ENCODE data around the gene CLBA1. TPM values are rescaled to one million over a fixed set of nuclear protein-coding genes. Genes with fewer than 3 reads are reported as not detected.
A peak's percentile ranks its signal among the peaks of the same experiment; 100 is the strongest.

The CLBA1 gene
- total and polyA plus RNA-seq, 9 of the 15 experiments (the other 6 are each of a cell fraction or from before 2014, with no cell fraction given): 0.04 to 3.9 (median 2.6) TPM

- TF ChIP-seq NR3C1 (CRISPR knock-in tag; IDR thresholded peaks at IDR 0.05) (no peak), ZNF507 (tag; conservative IDR thresholded peaks at IDR 0.05) (no peak), ARID2 (IDR thresholded peaks at IDR 0.05) (no peak)
Measured at GRCh38 chr14:105010106-105010505, 24.5 kb downstream of the CLBA1 start (continued).

- Histone ChIP-seq H3K9me3 (replicated peaks; ENCODE audit: control insufficient read depth, insufficient read depth, low read depth, low read length) (no peaks in the 10 kb centered on the region), H3K4me2 (ENCODE audit: insufficient read depth, low read length) (no peak overlapping the region), H3K4me1 (replicated peaks in 1 of 2; ENCODE audit: control insufficient read depth in 2 of 2, insufficient read depth in 2 of 2, low read length in 2 of 2) (peaks cover 10 to 23% of the 10 kb centered on the region in 2 experiments; a peak in 4 of 5 replicates), H3K36me3 (ENCODE audit: control insufficient read depth, insufficient read depth, low read length) (peaks cover 61% of the 10 kb centered on the region; the same call in 2 of the 3 replicates), H3K79me2 (ENCODE audit: control insufficient read depth, insufficient read depth, low read length) (peaks cover 68% of the 10 kb centered on the region), H3K27me3 (ENCODE audit: control insufficient read depth in 2 of 2, insufficient read depth in 2 of 2, low read length in 2 of 2) (no peaks in the 10 kb centered on the region), H3K9me1 (ENCODE audit: control insufficient read depth, insufficient read depth, low read length) (no peaks in the 10 kb centered on the region), H4K20me1 (replicated peaks; ENCODE audit: control insufficient read depth, insufficient read depth, low read length) (peaks cover 38% of the 10 kb centered on the region), H3K4me3 (no peak overlapping the region), H3K27ac (ENCODE audit: extremely low read depth, low read depth, low read length) (no peak overlapping the region), H3K9ac (ENCODE audit: insufficient read depth in 1 of 2, low read depth in 2 of 2, low read length in 2 of 2) (peak overlapping the region in 1 of 2 experiments; percentile 35; a peak in 1 of 4 replicates), H2AFZ (ENCODE audit: low read depth, low read length) (no peak overlapping the region)
- DNase-seq (ENCODE audit: extremely low read depth in 1 of 4, low spot score in 3 of 4) (no peak), FAIRE-seq (no peak), ATAC-seq (no peak)
- ChIA-PET CTCF (ENCODE audit: low intra/inter-chr PET ratio) (no interaction called here), POLR2A (interaction anchor here (0.6 to 2.8 kb wide), 3 partner anchors 9 to 505 kb away, joined by 3 to 16 read pairs (median 3); partner anchors contain the start of gene CDCA4)
- in situ Hi-C loops (cut with MboI): no loop called here
- 81% methylated on average over 13 of the region's 17 CpGs for WGBS (ENCODE audit: insufficient coverage, low coverage, missing lambda C conversion rate)
- TF ChIP-seq SIX5 (IDR thresholded peaks at IDR 0.05; ENCODE audit: borderline replicate concordance in 1 of 2, insufficient read depth in 1 of 2, low read depth in 1 of 2, low read length in 2 of 2) (no peak), POLR2G (IDR thresholded peaks at IDR 0.05; ENCODE audit: low read depth, low read length) (peak; percentile 15; the same call in 1 of the 2 replicates), PKNOX1 (IDR thresholded peaks at IDR 0.05) (no peak), RBM34 (IDR thresholded peaks at IDR 0.05; ENCODE audit: borderline replicate concordance, insufficient read depth, low read length) (no peak), RBFOX2 (IDR thresholded peaks at IDR 0.05; ENCODE audit: low read depth, low read length) (peak; percentile 18), ZFPM2 (CRISPR knock-in tag; IDR thresholded peaks at IDR 0.05) (no peak), POLR2A (conservative IDR thresholded peaks at IDR 0.05) (no peak), ZNF668 (CRISPR knock-in tag; IDR thresholded peaks at IDR 0.05) (no peak), ZBTB33 (CRISPR knock-in tag; IDR thresholded peaks at IDR 0.05) (peak; percentile 51; the same call in 1 of the 2 replicates)
- intact Hi-C loops (cut with micrococcal nuclease): no loop called here
- no TSS peak for BruUV-seq (replicated peaks)
Measured at GRCh38 chr14:105010891-105011291, 25.3 kb downstream of the CLBA1 start.

All from K562 (cell line).